ENCODE results near the gene S100A8.

S100A8 gene

GRCh38 chr1:153364766-153365666 is 25.9 kb downstream of the S100A8 start:
- DNase-seq (ENCODE audit: low read depth): peak; percentile 63
- H3K4me3 ChIP-seq (ENCODE audit: low read depth, low read length): no peak overlapping the region
- TF ChIP-seq MAX (IDR thresholded peaks at IDR 0.05; ENCODE audit: low read depth, low read length): no peak
- TF ChIP-seq MYC (IDR thresholded peaks at IDR 0.05; ENCODE audit: low read depth, low read length): no peak
- TF ChIP-seq POLR2A (IDR thresholded peaks at IDR 0.05; ENCODE audit: extremely low read depth, insufficient read length): no peak
- TF ChIP-seq, protein P1, sequence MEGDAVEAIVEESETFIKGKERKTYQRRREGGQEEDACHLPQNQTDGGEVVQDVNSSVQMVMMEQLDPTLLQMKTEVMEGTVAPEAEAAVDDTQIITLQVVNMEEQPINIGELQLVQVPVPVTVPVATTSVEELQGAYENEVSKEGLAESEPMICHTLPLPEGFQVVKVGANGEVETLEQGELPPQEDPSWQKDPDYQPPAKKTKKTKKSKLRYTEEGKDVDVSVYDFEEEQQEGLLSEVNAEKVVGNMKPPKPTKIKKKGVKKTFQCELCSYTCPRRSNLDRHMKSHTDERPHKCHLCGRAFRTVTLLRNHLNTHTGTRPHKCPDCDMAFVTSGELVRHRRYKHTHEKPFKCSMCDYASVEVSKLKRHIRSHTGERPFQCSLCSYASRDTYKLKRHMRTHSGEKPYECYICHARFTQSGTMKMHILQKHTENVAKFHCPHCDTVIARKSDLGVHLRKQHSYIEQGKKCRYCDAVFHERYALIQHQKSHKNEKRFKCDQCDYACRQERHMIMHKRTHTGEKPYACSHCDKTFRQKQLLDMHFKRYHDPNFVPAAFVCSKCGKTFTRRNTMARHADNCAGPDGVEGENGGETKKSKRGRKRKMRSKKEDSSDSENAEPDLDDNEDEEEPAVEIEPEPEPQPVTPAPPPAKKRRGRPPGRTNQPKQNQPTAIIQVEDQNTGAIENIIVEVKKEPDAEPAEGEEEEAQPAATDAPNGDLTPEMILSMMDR (IDR thresholded peaks at IDR 0.05; ENCODE audit: low read depth, low read length): no peak

DNA sequence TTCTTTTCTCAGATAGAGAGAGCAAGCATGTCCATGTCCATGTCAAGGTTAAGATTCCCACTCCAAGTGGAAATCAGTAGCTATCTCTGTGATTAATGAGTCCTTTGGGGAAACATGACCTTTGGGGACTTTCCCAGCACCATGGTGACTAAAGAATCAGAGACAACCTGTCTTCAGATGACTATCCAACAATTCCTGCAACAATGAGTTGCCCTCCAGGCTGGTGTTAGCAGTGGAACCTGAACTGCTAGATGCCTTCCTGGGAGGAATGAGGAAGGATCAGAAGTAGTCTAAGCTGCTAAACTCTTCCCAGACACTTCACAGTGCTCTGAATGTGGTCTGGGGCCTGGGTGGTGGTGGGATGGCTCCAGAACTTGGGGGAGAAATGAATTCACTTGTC is 26.7 kb downstream of the S100A8 start:
- H3K4me3 ChIP-seq (ENCODE audit: low read depth, low read length): no peak overlapping the region
- TF ChIP-seq POLR2A (IDR thresholded peaks at IDR 0.05; ENCODE audit: extremely low read depth, insufficient read length): no peak
- TF ChIP-seq MAX (IDR thresholded peaks at IDR 0.05; ENCODE audit: low read depth, low read length): no peak
- TF ChIP-seq, protein P1 (IDR thresholded peaks at IDR 0.05; ENCODE audit: low read depth, low read length): no peak
- no peak for TF ChIP-seq MYC (IDR thresholded peaks at IDR 0.05; ENCODE audit: low read depth, low read length)
- DNase-seq (ENCODE audit: low read depth): no peak

DNA sequence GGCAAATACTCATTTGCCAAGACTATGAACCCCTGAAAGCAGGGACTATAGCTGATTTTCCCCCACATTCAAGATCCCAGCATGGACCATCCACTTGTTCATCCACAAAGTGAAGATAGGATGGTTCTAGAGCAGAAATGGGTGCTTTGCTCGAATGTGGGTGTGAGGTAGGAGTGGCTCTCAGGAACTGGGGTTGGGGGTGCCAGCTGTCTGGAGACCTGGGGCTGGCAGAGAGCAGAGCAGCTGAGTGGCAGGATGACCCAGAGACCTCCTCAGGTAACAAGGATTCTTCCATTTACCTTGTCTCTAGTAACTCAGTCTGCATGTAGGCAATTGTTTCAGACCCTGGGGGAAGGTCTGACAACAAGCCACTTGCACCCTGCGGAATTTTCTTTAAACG is 27.2 kb downstream of the S100A8 start:
- TF ChIP-seq, protein P1 (IDR thresholded peaks at IDR 0.05; ENCODE audit: low read depth, low read length): no peak
- TF ChIP-seq MYC (IDR thresholded peaks at IDR 0.05; ENCODE audit: low read depth, low read length): no peak
- no peak for TF ChIP-seq MAX (IDR thresholded peaks at IDR 0.05; ENCODE audit: low read depth, low read length)
- no peak for TF ChIP-seq POLR2A (IDR thresholded peaks at IDR 0.05; ENCODE audit: extremely low read depth, insufficient read length)
- DNase-seq (ENCODE audit: low read depth): no peak
- H3K4me3 ChIP-seq (ENCODE audit: low read depth, low read length): no peak overlapping the region

- no peak for DNase-seq (ENCODE audit: low read depth)
- no peak overlapping the region for H3K4me3 ChIP-seq (ENCODE audit: low read depth, low read length)
- TF ChIP-seq, protein P1 (IDR thresholded peaks at IDR 0.05; ENCODE audit: low read depth, low read length): no peak
- TF ChIP-seq POLR2A (IDR thresholded peaks at IDR 0.05; ENCODE audit: extremely low read depth, insufficient read length) (no peak), MYC (IDR thresholded peaks at IDR 0.05; ENCODE audit: low read depth, low read length) (no peak), MAX (IDR thresholded peaks at IDR 0.05; ENCODE audit: low read depth, low read length) (no peak)
Observed at GRCh38 chr1:153362187-153362775, 28.6 kb downstream of the S100A8 start.

DNA sequence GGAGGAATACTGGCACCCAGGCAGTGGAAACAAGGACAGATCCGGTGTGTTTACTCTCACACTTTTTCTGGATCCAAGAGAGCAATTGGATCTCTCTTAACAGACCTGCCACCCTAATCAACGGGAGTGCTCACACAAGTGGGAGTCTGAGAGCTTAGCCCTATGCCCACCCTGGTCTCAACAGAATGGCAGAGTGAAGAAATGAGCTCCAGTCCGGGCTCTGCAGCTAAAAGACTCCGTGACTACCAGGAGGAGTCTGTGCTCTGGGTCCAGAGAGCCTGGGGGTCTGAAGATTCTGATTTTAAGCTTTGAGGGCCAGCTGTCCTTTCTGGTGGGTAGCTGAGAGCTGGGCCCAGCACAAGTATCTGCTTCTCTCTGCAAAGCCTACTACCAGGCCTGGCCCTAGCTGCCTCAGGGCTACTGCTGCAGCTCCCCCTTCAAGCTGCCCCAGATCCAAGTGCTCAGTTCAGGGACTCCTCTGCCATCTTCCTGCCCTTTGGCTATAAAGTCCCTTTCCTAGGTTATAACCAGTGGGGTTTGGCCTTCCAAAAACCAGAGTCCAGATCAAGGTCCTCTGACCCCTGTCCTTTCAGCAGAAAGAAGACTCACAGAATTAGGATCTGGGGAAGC is 29.3 kb downstream of the S100A8 start:
- no peak overlapping the region for H3K4me3 ChIP-seq (ENCODE audit: low read depth, low read length)
- DNase-seq (ENCODE audit: low read depth): no peak
- TF ChIP-seq MAX (IDR thresholded peaks at IDR 0.05; ENCODE audit: low read depth, low read length) (no peak), POLR2A (IDR thresholded peaks at IDR 0.05; ENCODE audit: extremely low read depth, insufficient read length) (no peak), MYC (IDR thresholded peaks at IDR 0.05; ENCODE audit: low read depth, low read length) (no peak)
- TF ChIP-seq, protein P1 (IDR thresholded peaks at IDR 0.05; ENCODE audit: low read depth, low read length): no peak

All from NB4 (cell line).